GM19035 (cell line): ENCODE measurements around the gene PRPF40B.

ENCODE experiments used
- ATAC-seq: cut with Tn5 transposase; IDR thresholded peaks from one replicate; pipeline ENCODE4 v1.9.1; 2021; ENCODE audit not compliant: unreplicated experiment

The PRPF40B gene

DNA sequence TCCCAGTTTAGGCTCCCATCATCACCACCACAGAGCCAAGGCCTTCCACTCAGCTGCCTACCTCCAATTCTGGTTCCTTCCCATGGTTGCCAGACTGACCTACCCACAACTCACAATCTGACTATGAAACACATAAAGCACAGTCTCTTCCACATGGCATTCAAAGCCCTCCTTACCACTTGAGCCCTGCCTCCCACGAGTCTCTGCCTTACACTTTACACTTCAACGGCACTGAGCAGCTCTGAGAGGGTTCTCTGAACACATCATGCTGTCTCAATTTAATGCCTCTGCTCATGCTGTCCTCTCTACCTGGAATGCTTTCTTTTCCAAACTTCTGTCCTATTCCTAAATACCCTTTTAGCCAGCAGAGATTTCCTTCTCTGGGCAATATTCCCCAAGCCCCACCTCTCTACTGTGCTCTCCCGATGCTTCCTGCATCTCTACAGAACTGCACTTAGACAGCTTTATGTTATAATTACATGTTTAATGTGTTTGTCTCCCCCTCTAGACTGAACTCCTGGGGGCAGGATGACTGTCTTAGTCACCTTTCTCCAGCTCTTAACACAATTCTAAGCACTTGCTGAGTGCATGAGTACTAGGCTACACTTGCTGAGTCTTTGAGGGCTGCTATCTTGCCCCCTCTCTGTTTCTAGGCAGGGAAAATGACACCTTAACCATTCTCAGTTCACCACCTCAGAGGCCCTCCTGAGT, 60.4 kb downstream of the PRPF40B start:
- no peak for ATAC-seq

DNA sequence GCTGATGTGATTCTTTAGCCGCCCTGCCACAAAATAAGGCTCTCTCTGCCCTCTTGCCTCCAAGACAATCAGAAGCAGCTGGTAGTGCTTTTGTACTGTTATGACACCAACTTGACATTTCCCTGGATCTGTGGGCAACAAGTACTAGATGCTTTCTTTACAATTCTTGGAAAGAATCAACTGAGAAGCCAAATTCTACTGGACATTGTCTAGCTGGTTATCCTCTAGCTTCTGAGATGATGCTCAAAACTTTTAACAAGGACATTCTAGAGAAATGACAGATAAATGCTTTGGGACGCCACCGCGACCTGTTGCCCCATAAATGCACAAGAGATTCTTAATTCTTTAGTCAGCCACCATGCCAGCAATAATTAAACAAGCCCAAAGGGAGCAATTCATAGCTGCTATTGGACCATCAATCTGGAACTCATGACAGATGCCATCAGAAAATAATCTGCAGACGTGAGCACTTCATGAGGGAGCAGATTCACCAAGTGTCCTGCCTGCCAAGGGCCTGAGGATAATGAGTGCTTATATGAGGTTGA, 61.0 kb downstream of the PRPF40B start:
- ATAC-seq, result no peak

DNA sequence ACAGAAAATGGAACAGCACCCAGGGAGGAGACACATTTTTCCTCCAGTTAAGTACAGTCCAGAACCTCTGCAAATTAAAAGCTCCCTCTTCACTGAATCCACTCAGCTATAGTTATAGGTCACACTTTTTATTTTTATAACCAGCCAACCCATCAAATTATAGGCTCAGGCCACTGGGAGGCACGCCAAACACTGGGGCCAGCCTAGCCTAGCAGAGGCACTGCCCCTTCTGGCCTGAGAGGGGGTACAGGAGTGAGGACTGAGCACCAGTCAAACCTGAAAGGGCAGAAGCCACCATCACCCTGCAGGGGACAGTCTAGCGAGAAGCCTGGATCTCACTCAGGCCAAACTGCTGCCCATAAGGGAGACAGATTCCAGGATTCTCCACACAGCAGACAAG, 64.6 kb downstream of the PRPF40B start:
- ATAC-seq, result no peak

DNA sequence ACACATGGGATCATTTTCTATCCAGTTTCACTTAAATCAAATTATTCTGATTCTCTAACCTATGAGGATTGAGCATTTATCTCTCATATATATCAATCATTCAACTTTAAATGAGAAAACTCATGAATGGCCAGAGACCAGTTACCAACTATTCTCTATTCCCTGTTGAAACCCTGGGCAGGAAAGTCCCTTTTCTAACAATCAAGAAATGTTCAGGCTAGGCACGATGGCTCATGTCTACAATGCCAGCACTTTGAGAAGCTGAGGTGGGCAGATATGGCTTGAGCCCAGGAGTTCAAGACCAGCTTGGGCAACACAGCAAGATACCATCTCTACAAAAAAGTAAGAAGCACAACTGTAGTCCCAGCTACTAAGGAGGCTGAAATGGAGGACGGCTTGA, 65.9 kb downstream of the PRPF40B start:
- ATAC-seq, result no peak

DNA sequence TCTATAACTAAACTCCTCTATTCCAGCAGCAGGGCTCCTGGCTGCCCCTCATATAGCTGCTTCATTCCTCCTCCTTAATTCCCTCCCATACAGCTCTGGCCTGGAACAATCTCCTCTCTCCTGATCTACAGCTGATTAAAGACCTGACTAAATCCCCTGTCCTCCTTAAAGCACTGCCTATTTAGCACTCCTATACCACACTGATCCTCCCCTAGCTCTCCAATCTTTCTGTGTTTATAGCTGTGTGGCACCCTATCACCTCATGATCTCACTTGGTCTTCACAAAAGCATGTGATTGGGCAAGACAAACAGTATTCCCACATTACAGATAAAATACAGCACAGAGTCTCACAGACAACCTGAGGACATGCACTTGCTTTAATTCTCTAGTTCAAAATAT, 66.4 kb downstream of the PRPF40B start:
- ATAC-seq, result no peak

DNA sequence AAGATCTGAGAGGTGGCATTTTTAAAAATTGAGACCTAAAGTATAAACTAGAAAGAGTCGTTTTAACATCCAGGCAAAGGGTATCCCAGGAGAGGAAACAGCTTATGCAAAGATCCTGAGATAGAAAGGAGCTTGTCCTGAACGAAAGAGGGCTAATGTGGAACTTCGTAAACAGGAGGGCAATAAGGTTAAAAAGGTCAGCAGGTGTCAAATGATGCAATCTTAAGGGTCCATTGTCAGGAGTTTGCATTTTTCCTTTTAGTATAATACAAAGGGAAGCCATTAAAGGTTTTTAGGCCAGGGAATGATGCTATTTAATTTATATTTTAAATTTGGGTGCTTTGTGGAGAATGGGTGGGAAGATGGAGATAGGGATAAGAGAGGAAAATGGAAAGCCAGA, 69.5 kb downstream of the PRPF40B start:
- no peak for ATAC-seq

- ATAC-seq, result no peak
These were observed 70.6 kb downstream of the PRPF40B start for GRCh38 chr12:49693931-49694444.
